Measurements from ENCODE around the gene FXYD1.

FXYD1 gene

DNA sequence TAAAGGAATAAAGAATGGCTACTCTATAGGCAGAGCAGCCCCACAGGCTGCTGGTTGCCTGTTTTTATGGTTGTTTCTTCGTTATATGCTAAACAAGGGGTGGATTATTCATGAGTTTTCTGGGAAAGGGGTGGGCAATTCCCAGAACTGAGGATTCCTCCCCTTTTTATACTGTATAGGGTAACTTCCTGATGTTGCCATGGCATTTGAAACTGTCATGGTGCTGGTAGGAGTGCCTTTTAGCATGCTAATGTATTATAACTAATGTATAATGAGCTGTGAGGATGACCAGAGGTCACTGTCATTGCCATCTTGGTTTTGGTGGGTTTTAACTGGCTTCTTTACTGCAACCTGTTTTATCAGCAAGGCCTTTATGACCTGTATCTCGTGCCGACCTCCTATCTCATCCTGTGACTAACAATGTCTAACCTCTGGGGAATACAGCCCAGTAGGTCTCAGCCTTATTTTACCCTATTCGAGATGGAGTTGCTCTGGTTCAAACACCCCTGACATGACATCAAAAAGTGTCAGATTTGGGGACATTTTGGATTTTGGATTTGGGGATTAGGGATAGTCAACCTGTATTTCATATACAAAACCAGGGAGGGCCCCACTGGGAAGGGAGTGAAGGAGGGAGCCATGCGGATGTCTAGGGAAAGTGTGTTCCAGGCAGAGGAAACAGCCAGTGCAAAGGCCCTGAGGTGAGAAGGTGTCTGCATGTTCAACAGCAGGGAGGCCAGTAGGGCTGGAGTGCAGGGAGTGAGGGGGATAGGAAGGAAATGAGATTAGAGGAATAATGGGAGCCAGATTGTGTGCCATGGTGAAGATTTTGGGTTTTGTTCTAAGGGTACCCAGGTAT is 26.8 kb downstream of the FXYD1 start:
- no peak for DNase-seq

DNA sequence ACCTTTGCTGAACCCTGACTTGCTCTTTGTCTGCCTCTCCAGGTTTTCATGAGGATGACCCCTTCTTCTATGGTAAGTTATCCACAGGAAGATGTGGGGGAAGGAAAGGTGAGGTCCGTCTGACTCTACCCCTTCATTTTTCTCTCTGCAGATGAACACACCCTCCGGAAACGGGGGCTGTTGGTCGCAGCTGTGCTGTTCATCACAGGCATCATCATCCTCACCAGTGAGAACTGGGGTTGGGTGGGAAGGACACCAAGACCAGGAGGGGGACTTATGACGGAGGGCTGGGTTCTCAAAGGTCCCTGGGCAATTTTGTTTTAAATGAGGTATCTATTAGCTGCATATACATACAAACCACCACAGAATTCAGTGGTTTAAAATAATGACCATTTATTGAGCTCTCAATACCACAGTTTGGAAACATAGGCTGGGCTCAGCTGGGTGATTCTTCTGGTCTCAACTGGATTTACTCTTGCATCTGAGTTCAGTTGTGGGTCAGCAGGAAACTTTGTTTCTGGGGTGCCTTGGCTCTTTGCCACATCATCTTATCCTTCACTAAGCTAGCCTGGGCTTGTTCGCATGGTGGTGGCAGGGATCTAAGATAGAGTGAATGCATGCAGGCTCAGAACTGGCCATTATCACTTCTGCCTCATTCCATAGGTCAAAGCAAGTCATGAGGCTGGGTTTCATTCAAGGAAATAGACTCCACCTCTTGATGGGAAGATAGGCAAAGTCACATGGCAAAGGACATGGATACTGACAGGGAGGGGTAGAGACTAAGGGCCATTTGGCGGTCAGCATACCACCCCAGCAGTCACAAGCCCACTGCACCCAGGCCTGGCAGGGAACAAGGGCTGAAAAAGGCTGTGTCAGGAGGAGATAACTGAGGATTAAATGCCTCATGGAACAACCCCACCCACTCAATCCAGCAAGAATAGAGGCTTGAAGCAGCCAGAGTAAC is 27.8 kb downstream of the FXYD1 start:
- no peak for DNase-seq

DNA sequence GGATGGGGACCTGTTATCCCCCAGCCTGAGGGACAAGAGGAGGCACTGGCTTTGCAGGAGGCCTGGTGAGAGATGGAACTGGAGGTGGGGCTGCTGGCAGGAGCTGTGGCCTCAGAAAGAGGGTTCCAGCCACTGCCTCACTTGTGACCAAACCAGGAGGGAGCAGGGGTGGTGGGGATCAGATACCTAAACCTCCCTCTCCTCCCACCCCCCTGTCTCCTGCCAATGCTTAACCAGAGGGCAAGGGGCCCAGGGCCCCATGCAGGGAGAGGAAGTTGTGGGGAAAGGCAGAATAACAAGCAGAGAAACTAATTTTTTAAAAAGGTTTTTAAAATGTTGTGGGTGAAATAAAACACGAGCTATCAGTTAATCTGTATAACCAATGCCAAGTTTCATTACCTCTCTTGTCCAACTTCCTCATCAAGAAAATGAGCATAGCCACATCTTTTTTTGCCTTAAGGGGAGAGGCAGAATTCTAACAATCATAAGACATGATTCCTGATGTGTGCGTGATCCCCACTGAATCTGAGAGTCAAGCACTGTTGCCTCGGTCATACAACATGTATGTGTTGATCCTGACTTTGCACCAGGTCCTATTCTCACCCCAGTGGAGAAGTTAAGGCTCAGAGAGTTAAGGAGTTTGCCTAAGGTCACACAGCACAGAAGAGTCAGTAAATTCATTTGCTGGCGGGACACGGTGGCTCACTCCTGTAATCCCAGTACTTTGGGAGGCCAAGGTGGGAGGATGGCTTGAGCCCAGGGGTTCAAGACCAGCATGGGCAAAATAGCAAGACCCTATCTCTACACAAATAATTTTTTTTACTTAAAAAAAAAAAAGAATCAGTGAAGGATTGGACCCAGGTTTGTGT is 28.9 kb downstream of the FXYD1 start:
- no peak for DNase-seq

DNA sequence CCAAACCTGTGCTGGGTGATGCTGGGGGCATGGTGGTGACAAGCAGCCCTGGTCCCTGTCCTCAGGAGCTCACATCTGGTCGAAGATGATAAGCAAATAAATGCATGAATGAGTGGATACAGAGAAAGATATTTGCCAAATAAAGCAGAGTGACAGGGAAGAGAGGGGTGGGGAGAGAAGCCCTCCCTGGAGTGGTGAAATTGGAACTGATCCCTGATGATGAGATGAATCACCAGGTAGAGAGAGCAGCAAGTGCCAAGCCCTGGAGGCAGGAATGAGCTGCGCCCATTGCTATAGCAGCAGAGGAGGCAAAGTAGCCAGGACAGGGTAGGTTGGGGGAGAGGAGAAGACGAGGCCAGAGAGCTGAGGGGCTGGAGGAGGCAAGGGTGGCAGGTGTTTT is 29.6 kb downstream of the FXYD1 start:
- no peak for DNase-seq

DNA sequence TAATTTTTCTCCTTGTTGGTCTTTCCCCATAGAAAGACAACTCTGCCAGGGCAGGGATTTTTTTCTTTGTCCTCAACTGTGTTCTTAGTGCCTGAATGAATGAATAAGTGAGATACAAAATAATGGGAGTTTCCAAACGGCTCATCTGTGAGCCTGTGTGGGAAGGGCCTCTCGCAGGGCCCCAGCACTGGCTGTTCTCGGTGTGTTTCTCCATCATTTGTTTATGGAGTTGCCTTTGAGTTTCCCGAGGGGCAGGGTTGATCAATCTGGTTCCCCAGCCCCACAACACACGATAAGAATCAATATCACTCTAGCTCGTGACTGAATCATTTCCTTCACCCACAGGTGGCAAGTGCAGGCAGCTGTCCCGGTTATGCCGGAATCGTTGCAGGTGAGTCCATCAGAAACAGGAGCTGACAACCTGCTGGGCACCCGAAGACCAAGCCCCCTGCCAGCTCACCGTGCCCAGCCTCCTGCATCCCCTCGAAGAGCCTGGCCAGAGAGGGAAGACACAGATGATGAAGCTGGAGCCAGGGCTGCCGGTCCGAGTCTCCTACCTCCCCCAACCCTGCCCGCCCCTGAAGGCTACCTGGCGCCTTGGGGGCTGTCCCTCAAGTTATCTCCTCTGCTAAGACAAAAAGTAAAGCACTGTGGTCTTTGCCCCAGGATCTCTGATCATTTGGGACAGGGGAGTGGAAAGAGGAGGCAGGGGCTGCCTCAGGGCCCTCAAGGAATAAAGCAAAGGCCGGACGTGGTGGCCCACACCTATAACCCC is 30.8 kb downstream of the FXYD1 start:
- no peak for DNase-seq

DNA sequence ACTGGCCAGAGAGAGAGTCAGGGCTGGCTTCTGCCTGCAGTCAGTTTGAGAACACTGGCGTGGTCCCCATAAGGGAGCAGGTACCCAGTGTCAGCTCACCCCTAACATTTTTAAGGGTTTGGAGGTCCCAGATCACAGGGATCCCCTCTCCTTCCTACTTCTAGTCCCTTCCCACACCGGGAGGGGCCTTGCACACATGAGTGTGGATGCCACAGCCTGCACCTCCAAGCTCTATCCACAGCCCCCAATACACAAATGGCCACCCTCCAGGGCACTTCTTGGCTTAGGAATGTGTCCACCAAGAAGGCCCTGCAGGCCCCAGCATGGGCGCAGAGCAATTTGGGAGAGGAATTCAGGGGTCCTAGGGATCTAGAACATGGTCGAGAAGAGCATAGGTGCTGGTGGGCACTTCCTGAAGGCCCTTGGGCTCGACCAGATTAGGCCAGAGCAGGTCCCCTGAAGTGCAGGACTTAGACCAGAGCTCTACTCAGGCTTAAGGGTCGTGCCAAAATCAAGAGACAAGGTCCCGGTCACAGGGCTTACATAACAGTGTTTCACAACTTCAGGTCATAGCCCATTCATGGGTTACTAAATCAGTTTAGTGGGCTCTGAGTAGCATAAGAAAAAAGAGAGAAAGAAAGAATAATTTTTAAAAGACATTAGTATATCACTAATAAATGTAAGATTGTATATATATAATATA is 31.9 kb downstream of the FXYD1 start:
- DNase-seq, result no peak

DNA sequence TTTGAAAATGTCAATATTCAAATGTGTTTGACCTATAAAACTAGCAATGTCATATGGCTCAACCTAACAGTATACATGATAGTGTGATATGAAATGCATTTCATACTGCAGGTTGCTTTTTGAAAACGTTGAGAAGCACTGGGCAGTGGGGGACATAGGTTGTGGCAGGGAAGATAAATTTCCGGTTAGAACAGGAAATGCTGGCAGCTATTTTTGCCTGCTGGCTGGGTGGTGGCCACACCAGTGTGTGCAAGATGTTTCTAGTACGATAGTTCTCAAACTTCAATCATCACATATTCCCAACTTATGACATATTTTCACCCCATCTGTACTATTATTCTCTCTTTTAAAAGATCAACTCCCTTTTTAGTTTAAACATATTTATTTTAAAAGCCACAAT is 33.1 kb downstream of the FXYD1 start:
- DNase-seq, result no peak

DNA sequence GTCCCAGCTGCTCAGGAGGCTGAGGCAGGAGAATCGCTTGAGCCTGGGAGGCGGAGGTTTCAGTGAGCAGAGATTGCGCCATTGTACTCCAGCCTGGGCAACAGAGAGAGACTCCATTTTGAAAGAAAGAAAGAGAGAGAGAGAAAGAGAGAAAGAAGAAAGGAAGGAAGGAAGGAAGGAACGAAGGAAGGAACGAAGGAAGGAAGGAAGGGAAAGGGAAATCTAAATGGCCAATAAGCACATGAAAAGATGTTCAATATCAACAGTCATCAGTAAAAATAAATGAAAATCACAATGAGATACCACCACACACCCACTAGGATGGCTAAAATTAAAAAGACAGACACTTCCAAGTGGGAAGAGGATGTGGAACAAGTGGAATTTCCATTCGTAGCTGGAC is 35.6 kb downstream of the FXYD1 start:
- no peak for DNase-seq

DNA sequence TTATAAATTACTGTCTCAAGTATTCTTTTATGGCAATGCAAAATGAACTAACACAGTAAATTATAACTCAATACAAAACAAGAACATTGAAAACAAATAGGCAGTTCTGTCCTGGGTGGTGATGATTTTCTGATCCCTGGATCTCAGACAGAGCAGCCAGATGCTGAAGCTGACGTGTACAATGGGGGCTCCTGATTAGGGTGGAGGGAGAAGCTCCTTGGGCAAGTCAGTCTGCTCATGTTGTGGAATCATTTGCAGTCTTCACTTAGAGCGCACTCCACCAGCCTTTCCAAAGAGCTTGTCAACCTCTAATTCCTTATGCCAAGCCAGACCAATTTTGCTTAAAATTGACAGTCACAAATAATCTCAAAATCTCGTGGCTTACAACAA is 37.6 kb downstream of the FXYD1 start:
- DNase-seq, result no peak

DNA sequence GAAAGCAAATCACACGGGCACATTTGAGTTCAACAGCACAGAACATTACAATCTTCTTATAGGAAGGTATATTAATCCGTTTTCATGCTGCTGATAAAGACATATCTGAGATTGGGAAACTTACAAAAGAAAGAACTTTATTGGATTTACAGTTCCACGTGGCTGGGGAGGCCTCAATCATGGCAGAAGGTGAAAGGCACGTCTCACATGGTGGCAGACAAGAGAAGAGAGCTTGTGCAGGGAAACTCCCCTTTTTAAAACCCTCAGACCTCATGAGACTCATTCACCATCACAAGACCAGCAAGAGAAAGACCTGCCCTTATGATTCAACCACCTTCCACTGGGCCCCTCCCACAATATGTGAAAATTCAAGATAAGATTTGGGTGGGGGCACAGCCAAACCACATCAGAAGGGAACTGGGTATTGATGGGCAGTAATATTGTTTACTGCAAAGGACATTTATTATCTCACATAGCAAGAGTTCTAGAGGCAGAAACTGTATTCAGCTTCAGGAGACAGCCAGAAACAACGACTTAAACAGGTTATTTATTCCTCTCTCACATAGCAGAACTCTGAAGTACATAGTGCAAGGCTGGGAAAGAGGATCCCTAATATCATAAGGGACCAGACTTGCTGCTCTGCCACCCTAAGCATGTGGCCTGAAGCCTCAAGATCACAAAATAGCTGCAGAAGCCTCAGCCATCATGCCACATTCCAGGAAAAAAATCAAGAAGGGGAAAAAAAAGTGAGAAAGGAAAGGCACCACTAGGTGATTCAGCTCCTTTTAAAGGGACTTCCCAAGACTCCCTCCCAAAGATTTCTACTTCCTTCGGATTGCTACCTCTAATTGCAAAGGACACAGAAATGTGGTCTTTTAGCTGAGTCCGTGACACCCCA is 39.0 kb downstream of the FXYD1 start:
- DNase-seq, result no peak

DNA sequence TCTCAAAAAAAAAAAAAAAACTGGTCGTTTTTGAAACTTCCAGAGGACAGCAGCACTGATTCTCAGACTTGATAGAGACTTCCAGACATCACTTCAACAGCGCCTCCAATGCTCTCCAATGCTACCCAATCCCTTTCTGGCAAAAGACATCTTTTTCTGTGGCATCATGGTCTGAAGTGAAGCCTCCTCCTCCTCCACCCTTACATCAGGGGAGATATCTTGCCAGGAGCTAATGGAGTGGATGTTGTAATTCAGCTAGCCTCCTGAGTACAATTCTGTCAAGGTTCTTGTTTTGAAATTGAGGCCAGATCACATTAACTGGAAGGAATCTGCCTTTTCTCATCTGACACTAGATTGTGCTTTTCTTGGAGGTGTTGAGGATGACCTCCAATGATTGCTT is 40.1 kb downstream of the FXYD1 start:
- DNase-seq, result no peak

DNA sequence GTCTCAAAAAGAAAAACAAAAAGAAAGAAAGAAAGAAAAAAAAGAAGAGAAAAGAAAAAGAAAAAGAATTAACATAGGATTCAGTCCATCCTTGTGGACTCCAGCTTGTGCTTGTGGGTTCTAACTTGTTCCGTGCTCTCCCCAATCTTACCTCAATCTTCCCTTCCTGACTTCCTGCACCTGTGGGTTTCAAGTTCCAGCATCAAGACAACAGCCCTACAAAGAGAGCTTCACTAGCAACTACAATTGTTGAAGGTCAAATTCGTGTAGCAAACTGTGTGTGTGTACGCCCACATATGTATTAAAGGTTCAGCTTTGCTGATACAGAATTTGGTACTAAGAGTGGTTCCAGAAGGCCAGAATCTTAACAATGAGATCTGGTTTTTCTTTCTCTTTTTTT is 41.2 kb downstream of the FXYD1 start:
- DNase-seq, result no peak

DNA sequence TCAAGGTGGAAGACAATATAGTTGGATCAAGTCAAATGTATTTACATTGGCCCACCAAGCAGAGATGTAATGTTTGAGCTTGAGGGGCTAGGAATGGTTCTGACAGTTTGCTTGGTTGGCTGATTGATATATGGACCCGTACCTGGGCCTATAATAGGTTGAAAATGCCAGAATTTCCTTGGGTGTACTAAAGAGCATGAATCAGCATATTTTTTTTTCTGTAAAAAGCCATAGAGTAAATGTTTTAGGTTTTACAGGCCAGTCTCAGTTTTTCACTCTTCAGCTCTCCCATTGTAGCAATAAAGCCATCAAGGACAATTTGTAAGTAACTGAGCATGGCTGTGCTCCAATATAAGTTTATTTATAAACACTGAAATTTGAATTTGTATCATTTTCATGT is 42.8 kb downstream of the FXYD1 start:
- DNase-seq, result no peak

DNA sequence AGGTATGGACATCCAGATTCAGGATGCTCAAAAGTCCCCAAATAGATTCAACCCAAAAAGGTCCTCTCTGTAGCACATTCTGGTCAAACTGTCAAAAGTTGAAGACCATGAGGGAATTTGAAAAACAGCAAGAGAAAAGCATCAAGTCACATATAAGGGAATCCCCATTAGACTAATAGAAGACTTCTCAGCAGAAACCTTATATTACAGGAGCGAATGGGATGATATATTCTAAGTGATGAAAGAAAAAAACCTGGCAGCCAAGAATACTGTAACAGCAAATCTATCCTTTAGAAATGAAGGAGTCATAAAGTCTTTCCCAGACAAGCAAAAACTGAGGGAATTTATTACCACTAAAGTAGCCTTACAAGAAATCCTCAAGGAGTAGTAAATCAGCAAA is 45.6 kb downstream of the FXYD1 start:
- no peak for DNase-seq

DNA sequence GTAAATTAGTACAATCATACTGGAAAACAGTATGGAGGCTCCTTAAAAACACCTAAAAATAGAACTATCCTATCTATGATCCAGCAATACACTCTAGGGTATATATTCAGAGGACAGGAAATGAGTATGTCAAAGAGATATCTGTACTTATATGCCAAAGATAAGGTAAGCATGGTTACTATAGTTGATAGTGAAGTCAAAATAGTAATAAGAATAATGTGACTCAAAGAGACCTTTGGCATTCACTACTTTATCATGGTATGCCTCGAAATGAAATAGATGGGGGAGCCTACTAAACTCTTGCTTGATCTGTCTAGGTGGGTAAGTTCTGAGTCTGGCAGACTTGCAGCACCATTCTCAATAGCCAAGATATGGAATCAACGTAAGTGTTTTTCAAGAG is 46.3 kb downstream of the FXYD1 start:
- no peak for DNase-seq

Measured in stimulated activated CD4-positive, alpha-beta T cell treated with anti-CD3 and anti-CD28 coated beads, Interleukin-12 subunit alpha, Interleukin-12 subunit beta, amount 100 ng/mL, for 4 hours (primary cell).